Hepatocyte (in vitro differentiated cells): ENCODE data around the gene MAFF.
A peak's percentile ranks its signal among the peaks of the same experiment; 100 is the strongest.

Source experiments
- EZH2phosphoT487 ChIP-seq: fragments of 200-600 bp; sonication (generic); IDR thresholded peaks from one replicate; pipeline ENCODE4 v1.6.1; 2018; ENCODE audit warnings: antibody characterized with exemption, mild to moderate bottlenecking, low read depth, moderate library complexity; ENCODE audit not compliant: unreplicated experiment, severe bottlenecking
- TF ChIP-seq, protein P1 (sequence below): fragments of 200-600 bp; sonication (generic); IDR thresholded peaks from 2 replicates; pipeline ENCODE4 v1.5.1; 2016; ENCODE audit warnings: antibody characterized with exemption, mild to moderate bottlenecking; ENCODE audit not compliant: poor library complexity

DNA sequence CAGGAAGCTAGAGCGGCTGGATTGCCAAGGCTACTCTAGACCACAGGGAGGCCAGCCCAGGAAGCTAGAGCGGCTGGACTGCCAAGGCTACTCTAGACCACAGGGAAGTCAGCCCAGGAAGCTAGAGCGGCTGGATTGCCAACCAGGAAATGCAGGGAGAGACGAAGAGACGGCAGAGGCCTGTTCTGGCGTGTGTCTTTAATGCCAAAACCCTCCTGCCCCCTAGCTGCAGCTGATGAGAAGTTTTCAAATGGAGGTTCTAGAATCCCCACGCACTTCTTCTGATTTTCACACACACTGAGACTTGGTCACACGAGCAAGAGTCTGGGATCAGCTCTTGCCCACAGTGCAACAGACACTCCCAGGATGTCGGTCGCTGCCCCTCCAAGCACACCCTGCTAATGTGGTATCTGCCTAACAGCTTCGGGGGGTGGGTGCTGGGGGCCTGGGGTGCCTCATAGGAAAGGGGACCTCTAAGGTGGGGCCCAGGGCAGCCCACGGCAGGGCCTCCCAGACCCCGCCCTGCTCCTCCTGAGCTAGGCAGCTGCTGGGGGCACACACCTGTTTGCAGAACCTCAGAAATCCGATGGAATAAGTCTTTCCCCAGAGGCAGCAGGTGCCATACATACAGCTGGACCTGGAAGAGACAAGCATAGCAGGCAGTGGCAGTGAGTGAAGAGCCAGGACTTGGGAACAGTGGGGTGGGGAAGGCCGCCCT, 28.5 kb downstream of the MAFF start:
- TF ChIP-seq, protein P1, sequence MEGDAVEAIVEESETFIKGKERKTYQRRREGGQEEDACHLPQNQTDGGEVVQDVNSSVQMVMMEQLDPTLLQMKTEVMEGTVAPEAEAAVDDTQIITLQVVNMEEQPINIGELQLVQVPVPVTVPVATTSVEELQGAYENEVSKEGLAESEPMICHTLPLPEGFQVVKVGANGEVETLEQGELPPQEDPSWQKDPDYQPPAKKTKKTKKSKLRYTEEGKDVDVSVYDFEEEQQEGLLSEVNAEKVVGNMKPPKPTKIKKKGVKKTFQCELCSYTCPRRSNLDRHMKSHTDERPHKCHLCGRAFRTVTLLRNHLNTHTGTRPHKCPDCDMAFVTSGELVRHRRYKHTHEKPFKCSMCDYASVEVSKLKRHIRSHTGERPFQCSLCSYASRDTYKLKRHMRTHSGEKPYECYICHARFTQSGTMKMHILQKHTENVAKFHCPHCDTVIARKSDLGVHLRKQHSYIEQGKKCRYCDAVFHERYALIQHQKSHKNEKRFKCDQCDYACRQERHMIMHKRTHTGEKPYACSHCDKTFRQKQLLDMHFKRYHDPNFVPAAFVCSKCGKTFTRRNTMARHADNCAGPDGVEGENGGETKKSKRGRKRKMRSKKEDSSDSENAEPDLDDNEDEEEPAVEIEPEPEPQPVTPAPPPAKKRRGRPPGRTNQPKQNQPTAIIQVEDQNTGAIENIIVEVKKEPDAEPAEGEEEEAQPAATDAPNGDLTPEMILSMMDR: peak; percentile 52
- TF ChIP-seq EZH2phosphoT487: no peak
